Cardiac muscle cell (in vitro differentiated cells and primary cell): ENCODE measurements around the gene CFAP298. TPM values are rescaled to one million over a fixed set of nuclear protein-coding genes. Genes with fewer than 3 reads are reported as not detected.
A peak's percentile ranks its signal among the peaks of the same experiment; 100 is the strongest.

Source experiments
- DNase-seq, 2 donors: peaks; one replicate each; pipeline versions ENCODE4 v3.0.0 to v3.0.0-alpha.2; 2010 to 2017; ENCODE audit warnings: low read depth in 1 of 2, low spot score in 1 of 2
- H3K27ac ChIP-seq: fragments of 200-600 bp; sonication (generic); 2 replicates; pipeline ENCODE4 v1.5.1; 2016
- H3K27me3 ChIP-seq: fragments of 200-600 bp; sonication (generic); 2 replicates; pipeline ENCODE4 v1.6.0; 2016; ENCODE audit warnings: control low read depth
- H3K36me3 ChIP-seq: fragments of 200-600 bp; sonication (generic); 2 replicates; pipeline ENCODE4 v1.5.1; 2016; ENCODE audit warnings: control low read depth
- H3K4me1 ChIP-seq: fragments of 200-600 bp; sonication (generic); 2 replicates; pipeline ENCODE4 v1.8.1; 2017; ENCODE audit warnings: low read depth, mild to moderate bottlenecking, mixed run types
- H3K4me3 ChIP-seq: fragments of 200-600 bp; sonication (generic); 2 replicates; pipeline ENCODE4 v1.5.1; 2016; ENCODE audit warnings: mild to moderate bottlenecking
- H3K9me3 ChIP-seq: fragments of 200-600 bp; sonication (generic); 2 replicates; pipeline ENCODE4 v1.5.1; 2017; ENCODE audit warnings: low read depth, mild to moderate bottlenecking, control low read depth
- polyA plus RNA-seq: library from polyadenylated mRNA; unstranded; fragments of >200 nt; fragmentation: Nextera tagmentation; extraction: Ambion mirVana; gene quantifications from 2 replicates; pipeline ENCODE4 v1.2.1, GENCODE V29; 2016
- total RNA-seq: library from RNA; depleted of rRNA; stranded (reverse); fragments of >200 nt; gene quantifications from 2 replicates; pipeline ENCODE4 v1.2.3, GENCODE V29; 2016
- TF ChIP-seq, protein P1 (sequence below): IDR thresholded peaks from 2 replicates; pipeline ENCODE4 v1.5.1; 2012; ENCODE audit warnings: low read depth, mild to moderate bottlenecking, low read length

The CFAP298 gene
- total and polyA plus RNA-seq, 2 experiments from 2014 or later, result 52.1 to 57.1 TPM

GRCh38 chr21:32585042-32585710 is 27.0 kb downstream of the CFAP298 start, which contains the start of gene TCP10L:
TSS of gene TCP10L (minus strand) at chr21:32585523. CDS start at chr21:32584304, 1,219 bp downstream.
- H3K4me1 ChIP-seq, result no peaks in the 10 kb centered on the region
- no peaks in the 10 kb centered on the region for H3K27me3 ChIP-seq
- no peaks in the 10 kb centered on the region for H3K9me3 ChIP-seq
- H3K4me3 ChIP-seq, result no peak within 1 kb of the TSS
- no peak for DNase-seq
- TF ChIP-seq, protein P1, sequence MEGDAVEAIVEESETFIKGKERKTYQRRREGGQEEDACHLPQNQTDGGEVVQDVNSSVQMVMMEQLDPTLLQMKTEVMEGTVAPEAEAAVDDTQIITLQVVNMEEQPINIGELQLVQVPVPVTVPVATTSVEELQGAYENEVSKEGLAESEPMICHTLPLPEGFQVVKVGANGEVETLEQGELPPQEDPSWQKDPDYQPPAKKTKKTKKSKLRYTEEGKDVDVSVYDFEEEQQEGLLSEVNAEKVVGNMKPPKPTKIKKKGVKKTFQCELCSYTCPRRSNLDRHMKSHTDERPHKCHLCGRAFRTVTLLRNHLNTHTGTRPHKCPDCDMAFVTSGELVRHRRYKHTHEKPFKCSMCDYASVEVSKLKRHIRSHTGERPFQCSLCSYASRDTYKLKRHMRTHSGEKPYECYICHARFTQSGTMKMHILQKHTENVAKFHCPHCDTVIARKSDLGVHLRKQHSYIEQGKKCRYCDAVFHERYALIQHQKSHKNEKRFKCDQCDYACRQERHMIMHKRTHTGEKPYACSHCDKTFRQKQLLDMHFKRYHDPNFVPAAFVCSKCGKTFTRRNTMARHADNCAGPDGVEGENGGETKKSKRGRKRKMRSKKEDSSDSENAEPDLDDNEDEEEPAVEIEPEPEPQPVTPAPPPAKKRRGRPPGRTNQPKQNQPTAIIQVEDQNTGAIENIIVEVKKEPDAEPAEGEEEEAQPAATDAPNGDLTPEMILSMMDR, result no peak
- no peak within 1 kb of the TSS for H3K27ac ChIP-seq
- no peaks in the 10 kb centered on the region for H3K36me3 ChIP-seq

DNA sequence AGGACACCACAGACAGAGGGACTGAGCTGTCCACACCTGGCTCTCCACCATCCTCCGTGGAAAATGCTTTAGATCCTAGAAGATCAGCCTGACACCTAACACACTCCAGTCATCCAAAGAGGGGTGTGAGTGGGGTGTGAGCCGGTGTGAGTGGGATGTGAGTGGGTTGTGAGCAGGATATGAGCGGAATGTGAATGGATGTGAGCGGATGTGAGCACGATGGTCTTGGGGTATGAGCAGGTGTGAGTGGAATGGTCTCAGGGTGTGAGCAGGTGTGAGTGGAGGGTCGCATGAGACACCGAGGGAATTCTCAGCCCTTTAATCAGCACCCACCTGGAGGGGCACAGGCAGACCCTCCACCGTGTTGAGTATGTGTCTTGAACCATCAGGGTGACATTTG is 27.7 kb downstream of the CFAP298 start:
- Histone ChIP-seq H3K27me3 (no peaks in the 10 kb centered on the region), H3K4me1 (no peaks in the 10 kb centered on the region), H3K36me3 (no peaks in the 10 kb centered on the region), H3K9me3 (no peaks in the 10 kb centered on the region), H3K27ac (no peak overlapping the region), H3K4me3 (no peak overlapping the region)
- DNase-seq, result no peak
- TF ChIP-seq, protein P1, result no peak

DNA sequence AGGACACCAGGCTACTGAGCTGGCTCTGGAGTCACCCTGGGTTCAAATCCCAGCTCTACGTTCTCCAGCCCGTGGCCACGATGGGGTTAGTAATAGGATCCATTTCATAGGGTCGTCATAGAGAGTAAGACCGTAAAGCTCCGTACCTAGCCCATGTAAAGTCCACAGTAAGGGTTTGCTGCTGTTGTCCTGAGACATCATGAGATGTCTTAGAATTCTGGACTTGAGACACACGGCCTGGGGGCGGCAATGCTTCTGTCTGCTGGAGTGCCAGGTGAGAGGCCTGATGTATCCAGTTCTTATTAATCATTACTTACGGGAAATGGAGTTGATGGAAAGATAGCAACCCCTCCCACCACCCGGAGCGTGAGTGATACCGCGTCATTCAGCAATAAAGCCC is 30.4 kb downstream of the CFAP298 start:
- Histone ChIP-seq H3K4me1 (no peaks in the 10 kb centered on the region), H3K27ac (no peak overlapping the region), H3K9me3 (no peaks in the 10 kb centered on the region), H3K36me3 (peaks cover 6% of the 10 kb centered on the region), H3K27me3 (no peaks in the 10 kb centered on the region), H3K4me3 (no peak overlapping the region)
- TF ChIP-seq, protein P1, result no peak
- no peak for DNase-seq

DNA sequence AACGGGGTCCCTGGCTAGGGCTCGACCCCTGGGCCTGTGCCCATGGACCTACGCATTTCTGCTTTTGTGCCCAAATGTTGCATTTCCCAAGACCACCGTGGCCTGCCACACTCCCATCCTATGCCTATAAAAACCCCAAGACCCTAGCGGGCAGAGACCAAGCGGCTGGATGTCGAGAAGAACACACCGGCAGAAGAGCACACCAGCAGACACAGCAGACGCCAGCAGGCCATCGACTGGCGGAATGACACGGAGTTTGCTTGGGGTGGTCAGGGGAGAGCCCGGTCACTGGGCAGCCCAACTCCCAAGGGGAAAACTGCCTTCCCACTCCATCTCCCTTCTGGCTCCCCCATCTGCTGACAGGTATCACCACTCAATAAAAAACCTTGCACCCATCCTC is 31.2 kb downstream of the CFAP298 start:
- H3K36me3 ChIP-seq, result peaks cover 10% of the 10 kb centered on the region
- TF ChIP-seq, protein P1, result no peak
- no peaks in the 10 kb centered on the region for H3K9me3 ChIP-seq
- no peak overlapping the region for H3K4me3 ChIP-seq
- DNase-seq, result no peak
- H3K27ac ChIP-seq, result no peak overlapping the region
- H3K27me3 ChIP-seq, result no peaks in the 10 kb centered on the region
- H3K4me1 ChIP-seq, result no peaks in the 10 kb centered on the region

- DNase-seq, result peak; percentile 11 to 22
- Histone ChIP-seq H3K4me3 (no peak overlapping the region), H3K36me3 (peaks cover 10% of the 10 kb centered on the region), H3K9me3 (no peaks in the 10 kb centered on the region), H3K27ac (no peak overlapping the region), H3K4me1 (no peaks in the 10 kb centered on the region), H3K27me3 (no peaks in the 10 kb centered on the region)
- TF ChIP-seq, protein P1, result peak; percentile 36
These were observed 34.0 kb downstream of the CFAP298 start for GRCh38 chr21:32578107-32578691.
